H1 (cell line): ENCODE results near the gene DAAM1. TPM values are rescaled to one million over a fixed set of nuclear protein-coding genes. Genes with fewer than 3 reads are reported as not detected.
A peak's percentile ranks its signal among the peaks of the same experiment; 100 is the strongest.

Experiments used
- CTCF ChIA-PET: fragments of 300-600 bp; sonication (Branson Sonifier 250); formaldehyde crosslinking; loops from one replicate; lab custom pipeline; 2021; ENCODE audit not compliant: partially characterized antibody; lab: Charles Lee
- POLR2A ChIA-PET: fragments of 300-600 bp; sonication (Branson Sonifier 250); formaldehyde crosslinking; loops from one replicate; lab custom pipeline; 2021; ENCODE audit warnings: inconsistent platforms; ENCODE audit not compliant: partially characterized antibody; lab: Charles Lee
- DNase-seq, 2 experiments: peaks; one replicate each; pipeline versions ENCODE4 v3.0.0 to v3.0.0-alpha.2; 2010 to 2022; ENCODE audit warnings: low spot score in 2 of 2, low read depth in 1 of 2, mixed read lengths in 1 of 2
- FAIRE-seq: peaks from 2 replicates; lab custom pipeline; 2011; peaks lifted over from hg19 to GRCh38; lab: Jason Lieb, UNC
- H2AFZ ChIP-seq: 2 replicates; pipeline ENCODE4 v1.8.1; 2012; ENCODE audit warnings: low read length, inconsistent platforms
- H2AK5ac ChIP-seq: 2 replicates; pipeline ENCODE4 v1.6.1; 2013; ENCODE audit warnings: low read depth, low read length
- H2BK120ac ChIP-seq: replicated peaks from 2 replicates; pipeline ENCODE3; 2013; ENCODE audit warnings: low read depth, low read length, inconsistent platforms
- H2BK12ac ChIP-seq: 2 replicates; pipeline ENCODE4 v1.6.1; 2013; ENCODE audit warnings: low read depth, low read length
- H2BK15ac ChIP-seq: 2 replicates; pipeline ENCODE4 v1.6.1; 2013; ENCODE audit warnings: low read length
- H2BK20ac ChIP-seq: 2 replicates; pipeline ENCODE4 v1.6.1; 2013; ENCODE audit warnings: low read length
- H2BK5ac ChIP-seq: 2 replicates; pipeline ENCODE4 v1.6.1; 2013; ENCODE audit warnings: low read depth, low read length
- H3K14ac ChIP-seq: 2 replicates; pipeline ENCODE4 v1.6.1; 2013; ENCODE audit warnings: inconsistent platforms; ENCODE audit not compliant: insufficient read length
- H3K18ac ChIP-seq: 2 replicates; pipeline ENCODE4 v1.6.1; 2013; ENCODE audit warnings: low read length; ENCODE audit errors: extremely low read depth
- H3K23ac ChIP-seq: 2 replicates; pipeline ENCODE4 v1.6.1; 2013; ENCODE audit warnings: inconsistent platforms; ENCODE audit not compliant: insufficient read length
- H3K23me2 ChIP-seq: 2 replicates; pipeline ENCODE4 v1.6.1; 2013; ENCODE audit warnings: low read depth, low read length
- H3K27ac ChIP-seq: 2 replicates; pipeline ENCODE4 v1.6.1; 2011; ENCODE audit warnings: low read depth, low read length, inconsistent platforms
- H3K27me3 ChIP-seq, 4 experiments: replicated peaks in 1 of 4; 1 replicate in 1 of 4; 2 replicates in 3 of 4; pipeline versions ENCODE4 v1.6.1 to v1.8.1; 2011 to 2013; ENCODE audit warnings: low read length in 3 of 4, mild to moderate bottlenecking in 3 of 4, inconsistent platforms in 2 of 4, mixed read lengths in 2 of 4, moderate library complexity in 1 of 4; ENCODE audit not compliant: control insufficient read depth in 3 of 4, insufficient read depth in 3 of 4; ENCODE audit errors: extremely low read depth in 1 of 4
- H3K36me3 ChIP-seq, 4 experiments: 2 replicates each; pipeline versions ENCODE4 v1.6.1 to v1.8.1; 2011 to 2013; ENCODE audit warnings: mild to moderate bottlenecking in 4 of 4, low read length in 3 of 4, moderate library complexity in 2 of 4, control low read depth in 1 of 4, inconsistent platforms in 1 of 4; ENCODE audit not compliant: insufficient read depth in 4 of 4, control insufficient read depth in 2 of 4
- H3K4ac ChIP-seq: replicated peaks from 2 replicates; pipeline ENCODE3; 2013; ENCODE audit warnings: low read length, low read depth, mixed read lengths, inconsistent platforms; ENCODE audit not compliant: insufficient read length
- H3K4me1 ChIP-seq, 4 experiments: replicated peaks in 1 of 4; 1 replicate in 1 of 4; 2 replicates in 3 of 4; pipeline versions ENCODE4 v1.6.1 to v1.8.1; 2011 to 2013; ENCODE audit warnings: low read length in 3 of 4, inconsistent platforms in 2 of 4, mixed read lengths in 1 of 4; ENCODE audit not compliant: insufficient read depth in 4 of 4, control insufficient read depth in 3 of 4
- H3K4me2 ChIP-seq, 2 experiments: 2 replicates each; pipeline versions ENCODE4 v1.6.1 to v1.8.1; 2011 to 2013; ENCODE audit warnings: low read depth in 2 of 2, low read length in 2 of 2, control low read depth in 1 of 2, inconsistent platforms in 1 of 2, mild to moderate bottlenecking in 1 of 2; ENCODE audit not compliant: insufficient read depth in 1 of 2
- H3K4me3 ChIP-seq, 4 experiments: fragments of 200-600, 300-600 bp in 1 of 4; sonication (generic), shearing (Covaris generic), sonication (Bioruptor Twin) in 1 of 4; 2 replicates each; pipeline versions ENCODE4 v1.5.1 to v1.8.1; 2011 to 2016; ENCODE audit warnings: low read length in 4 of 4, low read depth in 3 of 4, control low read depth in 2 of 4, inconsistent platforms in 2 of 4, mild to moderate bottlenecking in 2 of 4, mixed read lengths in 1 of 4, moderate library complexity in 1 of 4; ENCODE audit not compliant: insufficient read depth in 2 of 4; ENCODE audit errors: extremely low read depth in 1 of 4
- H3K56ac ChIP-seq: replicated peaks from 2 replicates; pipeline ENCODE3; 2013; ENCODE audit warnings: low read depth, mild to moderate bottlenecking, mixed read lengths, low read length, inconsistent platforms; ENCODE audit not compliant: insufficient read length
- H3K79me1 ChIP-seq: 2 replicates; pipeline ENCODE4 v1.6.1; 2013; ENCODE audit warnings: low read depth, low read length, control low read depth
- H3K79me2 ChIP-seq, 2 experiments: 2 replicates each; pipeline versions ENCODE4 v1.6.1 to v1.8.1; 2012 to 2013; ENCODE audit warnings: low read length in 2 of 2, mild to moderate bottlenecking in 2 of 2, inconsistent platforms in 1 of 2; ENCODE audit not compliant: insufficient read depth in 2 of 2, control insufficient read depth in 1 of 2
- H3K9ac ChIP-seq, 4 experiments: replicated peaks in 1 of 4; 1 replicate in 1 of 4; 2 replicates in 3 of 4; pipeline versions ENCODE4 v1.6.1 to v1.8.1; 2011 to 2013; ENCODE audit warnings: low read depth in 3 of 4, low read length in 3 of 4, control low read depth in 2 of 4, mild to moderate bottlenecking in 2 of 4, moderate library complexity in 2 of 4, inconsistent platforms in 1 of 4; ENCODE audit errors: extremely low read depth in 1 of 4
- H3K9me3 ChIP-seq, 2 experiments: 2 replicates each; pipeline versions ENCODE4 v1.6.1 to v1.8.1; 2012 to 2013; ENCODE audit warnings: mild to moderate bottlenecking in 2 of 2, moderate library complexity in 2 of 2, control low read depth in 1 of 2, inconsistent platforms in 1 of 2, low read depth in 1 of 2, low read length in 1 of 2, mixed read lengths in 1 of 2; ENCODE audit not compliant: insufficient read depth in 2 of 2
- H4K20me1 ChIP-seq, 2 experiments: replicated peaks in 1 of 2; 2 replicates each; pipeline versions ENCODE3 to v1.8.1; 2011 to 2013; ENCODE audit warnings: inconsistent platforms in 2 of 2, low read length in 2 of 2, mild to moderate bottlenecking in 1 of 2; ENCODE audit not compliant: insufficient read depth in 2 of 2, control insufficient read depth in 1 of 2
- H4K5ac ChIP-seq: 2 replicates; pipeline ENCODE4 v1.6.1; 2013; ENCODE audit warnings: low read length, low read depth, mixed read lengths, inconsistent platforms; ENCODE audit not compliant: insufficient read length
- H4K8ac ChIP-seq: 2 replicates; pipeline ENCODE4 v1.8.0; 2013; ENCODE audit warnings: mild to moderate bottlenecking, moderate library complexity, low read length, inconsistent platforms; ENCODE audit not compliant: insufficient read depth; ENCODE audit errors: extremely low read depth
- H4K91ac ChIP-seq: replicated peaks from 2 replicates; pipeline ENCODE3; 2013; ENCODE audit warnings: low read length, mixed read lengths, inconsistent platforms; ENCODE audit not compliant: insufficient read length
- BACH1 ChIP-seq: IDR thresholded peaks from 2 replicates; pipeline ENCODE4 v1.6.1; 2012; ENCODE audit warnings: low read length, improper control_type of control experiment
- CBX5 ChIP-seq: fragments of 300-800, 300-1000 bp; sonication (generic); IDR thresholded peaks from 2 replicates; pipeline ENCODE4 v1.7.1; 2016; ENCODE audit warnings: antibody characterized with exemption, low read length, low read depth
- CEBPB ChIP-seq: IDR thresholded peaks from 2 replicates; pipeline ENCODE4 v1.6.1; 2012; ENCODE audit warnings: low read depth, low read length
- CHD2 ChIP-seq: IDR thresholded peaks from 2 replicates; pipeline ENCODE4 v1.6.1; 2012; ENCODE audit warnings: low read length, improper control_type of control experiment
- CREB1 ChIP-seq: IDR thresholded peaks from 2 replicates; pipeline ENCODE4 v1.6.1; 2012; ENCODE audit warnings: inconsistent platforms
- CTBP2 ChIP-seq: IDR thresholded peaks from 2 replicates; pipeline ENCODE4 v1.7.0; 2011; ENCODE audit warnings: borderline replicate concordance, mild to moderate bottlenecking, moderate library complexity, mixed read lengths, low read length; ENCODE audit not compliant: insufficient read depth, insufficient read length
- FOSL1 ChIP-seq: IDR thresholded peaks from 2 replicates; pipeline ENCODE4 v1.6.1; 2011; ENCODE audit warnings: mild to moderate bottlenecking, low read depth, low read length, moderate library complexity; ENCODE audit not compliant: insufficient read depth
- HDAC6 ChIP-seq: IDR thresholded peaks from one replicate; pipeline ENCODE4 v1.7.1; 2012; ENCODE audit warnings: low read depth, mild to moderate bottlenecking, inconsistent platforms, low read length, moderate library complexity
- KDM5A ChIP-seq: fragments of 200-600 bp; IDR thresholded peaks from 2 replicates; pipeline ENCODE4 v1.7.1; 2012; ENCODE audit warnings: mild to moderate bottlenecking, low read length, inconsistent platforms, mixed read lengths
- MAFK ChIP-seq: IDR thresholded peaks from 2 replicates; pipeline ENCODE4 v1.6.1; 2012; ENCODE audit warnings: low read depth, mild to moderate bottlenecking, improper control_type of control experiment, low read length
- SIRT6 ChIP-seq: IDR thresholded peaks from one replicate; pipeline ENCODE4 v1.7.1; 2012; ENCODE audit warnings: low read length, inconsistent platforms
- WGBS, 2 experiments: shearing (Covaris generic) in 1 of 2; methylation state at CpG; one replicate each; pipeline versions ENCODE4 v1.1.6 to v1.1.7; 2013 to 2015; ENCODE audit warnings: low lambda C conversion rate in 2 of 2, mixed read lengths in 2 of 2, inconsistent platforms in 1 of 2, low coverage in 1 of 2, missing lambda C conversion rate in 1 of 2; ENCODE audit not compliant: insufficient replicate concordance in 2 of 2, insufficient coverage in 1 of 2, insufficient read length in 1 of 2; ENCODE audit errors: extremely low coverage in 1 of 2, missing lambda C conversion rate in 1 of 2; 5-methylcytosine and 5-hydroxymethylcytosine counted together
- polyA plus RNA-seq, 7 experiments: library from polyadenylated mRNA; depleted of rRNA in 3 of 7; stranded (reverse) in 5 of 7; unstranded in 2 of 7; fragments of >200 nt in 5 of 7; fragments of 200-250 nt in 2 of 7; gene quantifications; 1 replicate in 5 of 7; 2 replicates in 1 of 7; 4 replicates in 1 of 7; pipeline versions ENCODE4 v1.2.1 to v1.2.3, GENCODE V29; 2011 to 2013; ENCODE audit warnings: missing spikeins in 2 of 7, mixed read lengths in 2 of 7
- total RNA-seq: library from RNA; stranded (reverse); fragmentation: NEBNext Ultra II Directional; extraction: Animal tissue kit (Norgen Biotek cat#: 25700); gene quantifications from 2 replicates; pipeline ENCODE4 v1.2.1, GENCODE V29; 2021
- TF ChIP-seq, protein P1 (sequence below): IDR thresholded peaks from 2 replicates; pipeline ENCODE4 v1.6.1; 2012; ENCODE audit warnings: low read length, inconsistent platforms

The DAAM1 gene
- total and polyA plus RNA-seq, 2 of the 8 experiments (the other 6 are each of a cell fraction or from before 2014, with no cell fraction given) = 5.0 to 44.9 TPM

DNA sequence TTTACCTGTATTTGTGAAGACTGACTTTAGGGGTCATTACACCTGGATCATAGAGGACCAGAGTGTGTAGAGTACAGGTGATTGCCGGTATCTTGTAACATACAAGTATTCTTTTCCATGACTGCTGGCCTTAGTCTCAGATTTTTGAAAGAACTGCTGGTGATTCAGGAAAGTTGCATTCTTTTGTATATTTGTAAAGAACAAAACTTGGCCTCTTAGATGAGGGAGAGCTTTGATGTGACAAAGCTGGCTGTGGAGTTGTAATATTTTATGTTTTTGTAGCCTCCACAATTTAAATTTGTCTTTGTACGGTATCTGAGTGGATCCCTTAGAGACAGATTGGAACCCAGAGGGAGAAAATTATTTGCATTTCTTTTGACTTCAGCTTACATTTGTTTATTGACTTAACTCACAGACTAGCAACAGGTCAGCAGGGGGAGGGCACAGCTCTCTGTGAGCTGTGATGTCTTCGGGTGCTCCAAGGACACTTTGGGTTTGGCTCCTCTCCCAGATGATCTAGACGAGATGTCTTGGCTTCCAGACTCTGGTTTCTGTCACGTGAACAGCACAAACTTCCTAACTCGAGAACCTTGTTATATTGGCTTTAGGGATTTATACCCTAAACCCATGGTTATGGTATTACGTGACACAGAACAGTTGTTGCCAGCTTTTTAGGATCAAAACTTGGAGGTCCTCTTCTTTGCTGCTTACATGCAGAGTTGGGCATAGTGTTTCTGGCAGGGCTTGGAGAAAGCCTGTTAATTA is 65.9 kb downstream of the DAAM1 start:
- Histone ChIP-seq H3K9ac (no peak overlapping the region), H4K20me1 (peaks cover 0 to 2% of the 10 kb centered on the region in 2 experiments)

More for the DNA sequence above, 65.9 kb downstream of the DAAM1 start:
- TF ChIP-seq FOSL1 = no peak
- TF ChIP-seq, protein P1, sequence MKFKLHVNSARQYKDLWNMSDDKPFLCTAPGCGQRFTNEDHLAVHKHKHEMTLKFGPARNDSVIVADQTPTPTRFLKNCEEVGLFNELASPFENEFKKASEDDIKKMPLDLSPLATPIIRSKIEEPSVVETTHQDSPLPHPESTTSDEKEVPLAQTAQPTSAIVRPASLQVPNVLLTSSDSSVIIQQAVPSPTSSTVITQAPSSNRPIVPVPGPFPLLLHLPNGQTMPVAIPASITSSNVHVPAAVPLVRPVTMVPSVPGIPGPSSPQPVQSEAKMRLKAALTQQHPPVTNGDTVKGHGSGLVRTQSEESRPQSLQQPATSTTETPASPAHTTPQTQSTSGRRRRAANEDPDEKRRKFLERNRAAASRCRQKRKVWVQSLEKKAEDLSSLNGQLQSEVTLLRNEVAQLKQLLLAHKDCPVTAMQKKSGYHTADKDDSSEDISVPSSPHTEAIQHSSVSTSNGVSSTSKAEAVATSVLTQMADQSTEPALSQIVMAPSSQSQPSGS = no peak
- TF ChIP-seq BACH1 = no peak
- no peak for TF ChIP-seq CBX5
- no peak for TF ChIP-seq CEBPB
- TF ChIP-seq CTBP2 = no peak
- no peak for TF ChIP-seq SIRT6
- no peak for TF ChIP-seq CHD2
- TF ChIP-seq HDAC6 = no peak
- no peak for TF ChIP-seq MAFK
- no peak for TF ChIP-seq KDM5A
- no peak for TF ChIP-seq CREB1
- no peak overlapping the region; the same call in 1 of the 2 replicates for H2BK12ac ChIP-seq
- H3K79me1 ChIP-seq = peaks cover 3% of the 10 kb centered on the region; the same call in 1 of the 2 replicates
- H3K4me3 ChIP-seq = no peak overlapping the region
- no peak overlapping the region; the same call in 1 of the 2 replicates for H2BK20ac ChIP-seq
- FAIRE-seq = no peak
- H2AK5ac ChIP-seq = no peak overlapping the region
- no peak overlapping the region for H3K4me2 ChIP-seq
- H3K36me3 ChIP-seq = no peaks in the 10 kb centered on the region
- H4K5ac ChIP-seq = no peak overlapping the region
- no peak overlapping the region for H3K27ac ChIP-seq
- no peaks in the 10 kb centered on the region for H3K9me3 ChIP-seq
- peaks cover 0 to 7% of the 10 kb centered on the region in 2 experiments; a peak in 1 of 4 replicates for H3K79me2 ChIP-seq
- H3K18ac ChIP-seq = no peak overlapping the region
- H3K23me2 ChIP-seq = no peaks in the 10 kb centered on the region
- DNase-seq = no peak
- H2AFZ ChIP-seq = no peak overlapping the region
- ChIA-PET POLR2A (interaction anchor here (0.8 kb wide), 1 partner anchor 38 kb away, joined by 3 read pairs; no protein-coding TSS in a partner anchor), CTCF (interaction anchor here (1.2 to 1.3 kb wide), 2 partner anchors 9 to 10 kb away, joined by 5 to 9 read pairs; no protein-coding TSS in a partner anchor)
- no peak overlapping the region for H3K56ac ChIP-seq
- H4K91ac ChIP-seq = no peak overlapping the region
- 84% methylated on average over 7 of the region's 7 CpGs; no CpG with 5 or more reads in 1 of the 2 experiments for WGBS, 2 experiments
- H3K23ac ChIP-seq = no peak overlapping the region
- peaks cover 0 to 9% (median 4%) of the 10 kb centered on the region in 4 experiments; a peak in 3 of 7 replicates for H3K4me1 ChIP-seq
- no peak overlapping the region for H4K8ac ChIP-seq
- H2BK15ac ChIP-seq = no peak overlapping the region
- no peaks in the 10 kb centered on the region for H3K27me3 ChIP-seq
- H3K14ac ChIP-seq = no peak overlapping the region
- no peak overlapping the region for H2BK5ac ChIP-seq
- no peak overlapping the region for H2BK120ac ChIP-seq
- H3K4ac ChIP-seq = peak overlapping the region; percentile 9
